Measurements from ENCODE around the gene ANXA8L1.
"Not testable (repeated sequence)": the region's sequence is repeated elsewhere in the genome, so short reads cannot be mapped to it uniquely, and the experiment has no call there.

The ANXA8L1 gene

DNA sequence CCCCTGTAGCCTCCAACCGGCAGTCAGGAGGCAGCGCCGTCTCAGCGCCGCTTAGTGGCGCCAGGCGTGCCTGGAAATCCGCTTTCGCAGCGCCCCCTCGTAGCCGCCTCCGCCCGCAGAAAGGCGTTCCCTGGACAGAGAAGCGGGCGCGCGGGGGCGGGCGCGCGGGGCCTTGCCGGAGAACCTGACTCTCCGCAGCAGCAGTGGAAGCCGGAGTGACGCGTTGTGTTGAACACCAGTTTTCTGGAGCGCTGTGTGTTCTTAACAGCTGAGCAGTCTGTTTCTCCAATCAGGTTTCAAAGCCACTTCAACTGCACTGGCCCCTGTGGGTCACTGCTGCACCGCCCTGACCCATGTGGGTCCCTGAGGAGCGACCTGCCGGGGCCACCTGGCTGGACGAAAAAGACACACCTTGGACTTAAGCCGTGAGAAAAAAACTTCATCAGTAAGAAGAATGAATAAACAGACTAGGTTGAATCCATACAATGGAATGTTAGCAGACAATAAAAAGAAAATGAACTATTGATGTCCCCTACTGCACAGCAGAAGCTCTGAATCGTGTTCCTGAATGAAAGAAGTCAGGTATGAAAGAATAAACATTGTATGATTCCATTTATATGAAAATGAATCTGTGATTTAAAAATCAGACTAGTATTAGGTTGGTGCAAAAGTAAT is 22.8 kb downstream of the ANXA8L1 start:
- DNase-seq = not testable (repeated sequence)

DNA sequence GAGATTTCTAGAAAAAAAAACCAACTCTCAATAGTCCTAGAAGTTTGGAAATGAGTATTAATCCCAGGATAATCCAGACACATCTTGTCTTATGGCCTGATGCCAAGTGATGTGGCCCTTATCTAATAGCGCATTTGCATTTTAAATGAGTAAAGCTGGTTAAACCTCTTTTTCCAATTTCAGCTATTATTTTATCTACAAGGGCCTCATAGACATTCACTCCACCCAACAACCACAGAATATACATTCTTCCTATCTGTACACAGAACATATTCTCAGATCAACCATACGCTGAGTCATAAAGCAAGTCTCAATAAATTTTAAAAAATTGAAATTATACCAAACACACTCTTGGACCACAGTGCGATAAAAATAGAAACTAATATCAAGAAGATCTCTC is 34.0 kb downstream of the ANXA8L1 start:
- not testable (repeated sequence) for DNase-seq

DNA sequence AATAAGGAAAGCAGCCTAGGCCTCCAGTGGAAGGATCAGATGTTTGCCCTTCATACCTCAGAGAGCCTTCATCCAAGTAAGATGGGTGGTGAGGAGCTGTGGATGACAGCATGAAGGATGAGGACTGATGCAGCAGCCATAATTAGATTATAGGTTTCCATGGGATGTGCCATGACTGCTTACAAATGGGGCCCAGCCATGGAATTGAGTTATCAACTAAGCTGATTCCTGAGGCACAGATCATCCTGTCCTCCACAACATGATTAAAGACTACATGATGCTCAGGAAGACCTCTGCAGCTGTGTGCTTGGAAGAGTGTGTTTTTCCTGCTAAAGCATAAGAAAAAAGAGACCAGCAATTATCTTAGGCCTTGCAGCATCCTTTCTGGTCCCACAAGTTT is 35.5 kb downstream of the ANXA8L1 start:
- DNase-seq = not testable (repeated sequence)

DNA sequence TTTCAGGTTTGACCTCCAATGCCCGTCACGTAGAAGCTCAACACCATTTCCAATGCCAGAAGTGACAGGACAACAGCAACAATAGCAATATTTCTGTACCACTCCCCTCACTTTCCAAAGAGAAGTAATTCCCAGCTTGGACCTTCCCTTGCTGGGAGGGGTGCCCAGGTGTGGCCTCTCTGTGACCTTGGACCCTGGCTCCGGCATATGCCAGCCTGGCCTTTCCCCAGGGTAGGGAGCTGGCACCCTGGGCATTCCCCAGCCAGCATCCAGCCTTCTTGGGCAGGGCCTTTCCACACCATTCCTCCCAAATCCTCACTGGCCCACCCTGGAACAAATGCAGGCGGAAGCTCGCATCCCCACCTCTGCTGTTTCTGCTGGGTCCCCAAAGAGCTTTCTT is 37.1 kb downstream of the ANXA8L1 start:
- not testable (repeated sequence) for DNase-seq

DNA sequence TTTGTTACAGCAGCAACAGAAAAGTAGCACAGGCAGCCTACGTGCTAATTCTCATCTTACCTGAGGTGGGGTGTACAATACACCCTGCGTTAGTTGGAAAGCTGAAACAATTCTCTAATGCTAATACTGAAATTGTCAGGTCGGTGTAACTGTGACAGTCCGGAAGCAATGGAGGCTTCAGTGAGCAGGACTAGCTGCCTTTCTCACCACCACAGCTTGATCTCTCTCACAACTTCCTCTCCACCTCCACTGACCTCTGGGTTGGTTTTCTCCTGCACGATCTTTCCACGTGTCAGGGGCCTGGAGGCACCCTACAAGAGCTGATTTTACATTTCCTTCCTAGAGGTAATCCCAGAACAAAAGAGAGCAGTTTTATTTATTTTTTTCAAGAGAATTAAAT is 39.7 kb downstream of the ANXA8L1 start:
- DNase-seq = not testable (repeated sequence)

DNA sequence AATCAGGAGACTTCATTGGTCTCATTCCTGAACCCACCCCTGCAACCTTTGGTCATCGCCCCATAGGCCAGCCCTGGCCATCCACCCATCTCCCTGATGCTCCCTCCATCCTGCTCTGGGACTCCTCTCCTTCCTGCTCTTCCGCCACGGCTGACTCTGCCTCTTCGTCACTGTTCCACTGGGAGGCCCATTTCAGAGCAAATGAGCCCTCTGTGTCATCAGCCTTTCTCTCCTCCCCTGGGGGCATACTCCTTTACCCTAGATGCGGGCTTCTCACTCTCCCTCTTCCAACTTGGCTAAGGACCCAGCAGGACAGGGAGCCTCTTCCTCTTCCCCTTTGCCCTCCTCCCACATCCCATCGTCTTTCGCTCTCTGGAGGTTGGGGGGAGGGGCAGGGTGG is 42.7 kb downstream of the ANXA8L1 start:
- not testable (repeated sequence) for DNase-seq

DNA sequence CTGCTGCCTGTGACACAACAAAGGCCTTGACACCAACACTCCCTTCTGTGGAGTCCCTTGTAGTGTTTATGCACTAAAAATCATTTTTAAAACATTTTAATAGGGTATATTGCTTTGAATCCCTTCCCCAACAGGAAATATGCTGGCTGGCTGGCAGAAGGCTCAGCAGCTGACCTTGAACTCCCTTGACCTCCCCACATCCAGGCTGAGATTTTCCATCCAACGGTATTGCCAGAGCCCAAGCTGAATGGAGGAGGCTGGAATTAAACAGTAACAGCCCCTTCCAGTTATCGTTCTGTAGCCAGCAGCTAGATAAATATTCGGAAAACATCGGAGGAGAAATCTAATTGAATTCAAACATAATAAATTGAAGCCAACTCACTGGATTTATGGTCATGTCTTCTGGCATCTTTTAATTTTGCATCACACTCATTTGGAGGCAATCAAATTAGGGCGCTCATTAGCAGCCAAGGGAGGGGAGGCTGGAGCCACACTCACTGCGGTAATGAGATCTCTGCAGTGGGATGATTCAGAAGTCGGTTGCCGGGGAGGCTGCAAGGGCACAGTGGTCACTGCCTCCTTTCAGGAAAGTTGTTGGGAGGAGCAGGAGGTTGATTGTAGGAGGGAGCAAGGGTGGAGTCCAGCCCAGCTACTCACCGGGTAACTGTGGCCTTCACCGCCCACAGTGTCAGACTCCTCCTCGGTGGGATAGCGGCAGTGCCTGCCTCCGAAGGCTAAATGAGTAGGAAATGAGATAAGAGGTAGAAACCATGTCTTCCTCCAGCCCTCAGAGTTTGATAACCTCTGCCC is 44.2 kb downstream of the ANXA8L1 start:
- DNase-seq = not testable (repeated sequence)

DNA sequence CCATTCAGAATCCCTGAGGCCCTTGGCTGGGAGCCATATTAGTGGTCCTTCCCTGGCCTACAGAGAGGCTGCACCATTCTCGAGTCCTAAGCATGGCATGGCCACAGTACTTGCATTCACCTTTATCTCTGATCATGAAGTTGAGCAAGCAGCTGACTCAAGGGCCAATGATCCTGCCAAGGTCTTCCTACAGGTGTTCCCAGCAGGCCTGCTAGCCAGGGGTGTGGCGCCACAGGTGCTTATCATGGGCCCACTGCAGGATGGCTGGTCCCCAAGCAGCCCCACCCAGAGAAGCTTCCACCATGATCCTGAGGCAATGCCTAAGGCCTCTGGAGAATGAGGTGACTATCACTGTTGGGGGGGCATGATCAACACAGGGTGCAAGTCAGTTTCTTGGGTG is 48.0 kb downstream of the ANXA8L1 start:
- not testable (repeated sequence) for DNase-seq

DNA sequence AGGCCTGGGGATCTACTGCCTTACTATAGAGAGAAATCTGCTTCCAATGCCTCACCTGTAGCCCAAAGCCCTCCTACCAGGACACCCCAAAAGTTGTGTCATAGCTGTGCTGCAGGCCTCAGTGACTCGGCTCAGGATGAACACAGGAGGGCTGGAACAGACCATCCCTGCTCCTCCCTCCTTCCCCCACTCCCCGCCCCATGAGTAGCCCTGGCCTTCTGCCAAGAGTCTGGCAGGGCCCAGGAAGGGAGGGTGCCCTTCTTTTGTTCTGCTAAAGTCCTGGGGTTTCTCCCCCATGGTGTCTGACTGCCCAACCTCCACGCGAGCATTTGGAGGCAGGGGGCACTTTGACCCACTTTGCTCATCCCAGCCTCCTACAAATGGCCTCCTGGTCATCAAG is 65.4 kb downstream of the ANXA8L1 start:
- DNase-seq = not testable (repeated sequence)
